Ascending aorta (tissue), 2 donors: ENCODE measurements around the gene CKAP4. TPM values are rescaled to one million over a fixed set of nuclear protein-coding genes. Genes with fewer than 3 reads are reported as not detected.
A peak's percentile ranks its signal among the peaks of the same experiment; 100 is the strongest.

ENCODE experiments used
- DNase-seq, 2 donors: peaks; one replicate each; pipeline ENCODE4 v3.0.0-alpha.2; 2019; ENCODE audit warnings: low spot score in 2 of 2
- H3K27ac ChIP-seq, 2 donors: fragments of 200-600 bp; sonication (generic); one replicate each; pipeline ENCODE4 v1.5.1; 2016 to 2017; ENCODE audit warnings: mild to moderate bottlenecking in 1 of 2
- H3K27me3 ChIP-seq: fragments of 200-600 bp; sonication (generic); one replicate; pipeline ENCODE4 v1.5.1; 2017
- H3K36me3 ChIP-seq, 2 donors: fragments of 200-600 bp; sonication (generic); one replicate each; pipeline ENCODE4 v1.5.1; 2016
- H3K4me1 ChIP-seq, 2 donors: fragments of 200-600 bp; sonication (generic); one replicate each; pipeline ENCODE4 v1.5.1; 2016 to 2017; ENCODE audit warnings: mild to moderate bottlenecking in 1 of 2
- H3K4me3 ChIP-seq, 2 donors: fragments of 200-600 bp; sonication (generic); one replicate each; pipeline ENCODE4 v1.5.1; 2016 to 2017; ENCODE audit warnings: mild to moderate bottlenecking in 1 of 2
- H3K9me3 ChIP-seq, 2 donors: fragments of 200-600 bp; sonication (generic); one replicate each; pipeline ENCODE4 v1.5.1; 2016
- intact Hi-C: fragments of 100-400 bp; cut with DNase I; formaldehyde crosslinking; loops from one replicate; pipeline ENCODE4 v1.15.1; 2023
- total RNA-seq: library from RNA; depleted of rRNA; stranded (reverse); fragments of >200 nt; gene quantifications from one replicate; pipeline ENCODE4 v1.1.0, GENCODE V29; 2016
- TF ChIP-seq, protein P1 (sequence below), 3 experiments: fragments of 200-600 bp in 2 of 3; fragments of 450-650 bp in 1 of 3; sonication (generic) in 2 of 3; IDR thresholded peaks; one replicate each; pipeline ENCODE4 v1.5.1; 2016 to 2019; ENCODE audit warnings: antibody characterized with exemption in 3 of 3, mild to moderate bottlenecking in 1 of 3, moderate library complexity in 1 of 3

CKAP4 gene
- total RNA-seq, 1 donor from 2014 or later: 116 TPM

DNA sequence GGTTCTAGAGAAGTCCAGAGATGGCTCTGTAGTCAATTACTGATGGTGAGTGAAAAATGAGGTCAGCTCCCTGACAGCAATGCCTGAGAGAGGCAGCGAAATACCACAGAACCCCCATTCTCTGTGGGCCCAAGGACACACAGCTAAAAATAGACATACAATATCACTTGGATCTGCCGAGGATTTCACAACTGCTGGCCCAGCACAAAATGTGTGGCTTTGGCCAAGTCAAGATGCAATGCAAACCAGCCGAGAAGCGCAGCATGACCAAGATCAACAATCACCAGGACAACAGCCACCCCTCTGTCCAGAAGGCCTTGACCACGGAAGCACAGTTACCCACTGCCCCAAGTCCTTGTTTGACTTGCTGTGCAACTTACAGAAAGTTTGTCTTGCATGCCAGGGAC, 52.2 kb downstream of the CKAP4 start:
- no peaks in the 10 kb centered on the region for H3K36me3 ChIP-seq
- intact Hi-C loops: no loop called here
- TF ChIP-seq, protein P1, sequence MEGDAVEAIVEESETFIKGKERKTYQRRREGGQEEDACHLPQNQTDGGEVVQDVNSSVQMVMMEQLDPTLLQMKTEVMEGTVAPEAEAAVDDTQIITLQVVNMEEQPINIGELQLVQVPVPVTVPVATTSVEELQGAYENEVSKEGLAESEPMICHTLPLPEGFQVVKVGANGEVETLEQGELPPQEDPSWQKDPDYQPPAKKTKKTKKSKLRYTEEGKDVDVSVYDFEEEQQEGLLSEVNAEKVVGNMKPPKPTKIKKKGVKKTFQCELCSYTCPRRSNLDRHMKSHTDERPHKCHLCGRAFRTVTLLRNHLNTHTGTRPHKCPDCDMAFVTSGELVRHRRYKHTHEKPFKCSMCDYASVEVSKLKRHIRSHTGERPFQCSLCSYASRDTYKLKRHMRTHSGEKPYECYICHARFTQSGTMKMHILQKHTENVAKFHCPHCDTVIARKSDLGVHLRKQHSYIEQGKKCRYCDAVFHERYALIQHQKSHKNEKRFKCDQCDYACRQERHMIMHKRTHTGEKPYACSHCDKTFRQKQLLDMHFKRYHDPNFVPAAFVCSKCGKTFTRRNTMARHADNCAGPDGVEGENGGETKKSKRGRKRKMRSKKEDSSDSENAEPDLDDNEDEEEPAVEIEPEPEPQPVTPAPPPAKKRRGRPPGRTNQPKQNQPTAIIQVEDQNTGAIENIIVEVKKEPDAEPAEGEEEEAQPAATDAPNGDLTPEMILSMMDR (IDR thresholded peaks at IDR 0.05): no peak
- peak overlapping the region in 1 of 2 donors; percentile 54 for H3K27ac ChIP-seq
- peak in 1 of 2 donors; percentile 86 for DNase-seq
- no peaks in the 10 kb centered on the region for H3K27me3 ChIP-seq
- H3K4me3 ChIP-seq: no peak overlapping the region
- H3K9me3 ChIP-seq: no peaks in the 10 kb centered on the region
- H3K4me1 ChIP-seq: peaks cover 5 to 11% of the 10 kb centered on the region in 2 donors

- Histone ChIP-seq H3K27ac (no peak overlapping the region), H3K4me1 (peaks cover 5 to 11% of the 10 kb centered on the region in 2 donors), H3K9me3 (no peaks in the 10 kb centered on the region), H3K27me3 (no peaks in the 10 kb centered on the region), H3K36me3 (no peaks in the 10 kb centered on the region), H3K4me3 (no peak overlapping the region)
- intact Hi-C loops: no loop called here
- no peak for DNase-seq
- TF ChIP-seq, protein P1 (IDR thresholded peaks at IDR 0.05): no peak
These were observed 53.5 kb downstream of the CKAP4 start for GRCh38 chr12:106194351-106194750.

GRCh38 chr12:106193394-106194215, 54.2 kb downstream of the CKAP4 start:
- Histone ChIP-seq H3K27ac (no peak overlapping the region), H3K4me1 (peaks cover 5 to 11% of the 10 kb centered on the region in 2 donors), H3K9me3 (no peaks in the 10 kb centered on the region), H3K36me3 (no peaks in the 10 kb centered on the region), H3K4me3 (no peak overlapping the region), H3K27me3 (no peaks in the 10 kb centered on the region)
- intact Hi-C loops: no loop called here
- TF ChIP-seq, protein P1 (IDR thresholded peaks at IDR 0.05): no peak
- no peak for DNase-seq

GRCh38 chr12:106192659-106193393, 55.0 kb downstream of the CKAP4 start:
- TF ChIP-seq, protein P1 (IDR thresholded peaks at IDR 0.05): no peak
- no peaks in the 10 kb centered on the region for H3K27me3 ChIP-seq
- intact Hi-C loops: no loop called here
- no peaks in the 10 kb centered on the region for H3K9me3 ChIP-seq
- H3K4me3 ChIP-seq: no peak overlapping the region
- H3K4me1 ChIP-seq: peaks cover 5 to 11% of the 10 kb centered on the region in 2 donors
- no peaks in the 10 kb centered on the region for H3K36me3 ChIP-seq
- DNase-seq: no peak
- H3K27ac ChIP-seq: no peak overlapping the region

DNA sequence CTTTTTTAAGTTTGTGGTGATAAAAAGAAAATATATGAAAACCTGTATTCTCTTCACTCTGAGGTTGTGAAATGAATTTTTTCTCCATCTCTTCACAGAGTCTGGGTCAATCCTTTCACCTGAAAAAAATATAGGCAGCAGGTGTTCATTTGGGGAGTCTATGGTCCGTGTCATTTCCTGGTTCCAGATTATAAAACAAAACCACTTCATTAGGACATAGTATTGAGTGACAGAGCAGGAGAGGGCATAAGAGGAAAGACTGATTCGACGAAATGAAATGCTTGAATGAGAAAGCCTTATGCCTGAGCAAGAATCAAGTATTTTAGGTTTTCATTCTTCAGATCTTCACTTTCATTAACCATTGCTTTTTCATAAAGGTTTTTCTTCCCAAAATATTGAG, 57.2 kb downstream of the CKAP4 start:
- Histone ChIP-seq H3K4me1 (peaks cover 5 to 7% of the 10 kb centered on the region in 2 donors), H3K27me3 (no peaks in the 10 kb centered on the region), H3K9me3 (no peaks in the 10 kb centered on the region), H3K36me3 (no peaks in the 10 kb centered on the region), H3K4me3 (no peak overlapping the region), H3K27ac (no peak overlapping the region)
- intact Hi-C loops: no loop called here
- no peak for DNase-seq
- TF ChIP-seq, protein P1 (IDR thresholded peaks at IDR 0.05): no peak
